NCI-H510A (cell line): Measurements from ENCODE around the gene SLC25A13.
"Not testable (repeated sequence)": the region's sequence is repeated elsewhere in the genome, so short reads cannot be mapped to it uniquely, and the experiment has no call there.

ENCODE experiments used
- DNase-seq: peaks from one replicate; lab custom pipeline; 2025; lab: John Stamatoyannopoulos, UW

SLC25A13 gene

DNA sequence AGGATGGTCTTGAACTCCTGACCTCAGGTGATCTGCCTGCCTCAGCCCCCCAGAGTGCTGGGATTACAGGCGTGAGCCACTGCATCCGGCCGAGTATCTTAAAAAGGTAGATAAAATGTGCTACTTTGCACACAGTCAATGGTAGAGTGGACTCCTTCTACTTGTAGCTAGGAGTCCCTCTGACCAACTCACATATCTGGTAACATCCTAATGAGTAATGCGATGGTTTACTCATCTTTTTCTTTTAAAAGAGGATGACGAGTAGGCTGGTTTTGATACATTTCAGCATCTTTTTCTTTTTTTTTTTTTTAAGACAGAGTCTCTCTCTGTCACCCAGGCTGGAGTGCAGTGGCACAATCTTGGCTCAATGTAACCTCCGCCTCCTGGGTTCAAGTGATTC lies 167.4 kb downstream of the SLC25A13 start:
- DNase-seq: not testable (repeated sequence)

- no peak for DNase-seq
Measured at GRCh38 chr7:96152706-96153105, 169.2 kb downstream of the SLC25A13 start.

DNA sequence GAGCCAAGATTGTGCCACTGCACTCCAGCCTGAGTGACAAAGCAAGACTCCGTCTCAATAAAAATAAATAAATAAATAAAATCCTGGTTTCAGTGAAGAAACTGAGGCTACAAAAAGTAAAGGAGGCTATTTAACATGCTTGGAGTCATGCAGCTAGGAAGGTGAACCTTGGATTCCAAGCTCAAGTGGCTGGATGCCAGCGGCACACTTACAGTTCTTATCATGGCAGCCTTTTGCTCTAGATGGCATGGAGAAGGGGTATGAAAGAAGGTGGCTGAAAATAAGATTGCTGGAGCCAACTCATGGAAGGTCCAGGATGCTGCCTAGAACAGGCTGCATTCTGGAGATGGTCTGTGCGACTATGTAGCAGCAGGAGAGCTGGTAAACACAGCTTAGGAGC lies 170.0 kb downstream of the SLC25A13 start:
- DNase-seq: no peak

DNA sequence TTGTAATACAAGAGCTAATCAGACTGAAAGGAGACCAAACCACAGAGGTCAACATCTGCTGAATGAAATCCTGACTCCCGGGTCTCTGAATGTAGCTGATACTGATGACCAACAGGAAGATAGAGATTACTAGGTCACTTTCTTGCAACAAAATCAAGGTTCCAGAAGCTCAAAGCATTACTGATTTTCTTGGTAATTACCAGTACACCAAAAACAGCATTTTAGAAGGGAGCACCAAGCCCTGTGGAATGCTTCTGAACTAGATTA lies 177.7 kb downstream of the SLC25A13 start:
- DNase-seq: no peak

DNA sequence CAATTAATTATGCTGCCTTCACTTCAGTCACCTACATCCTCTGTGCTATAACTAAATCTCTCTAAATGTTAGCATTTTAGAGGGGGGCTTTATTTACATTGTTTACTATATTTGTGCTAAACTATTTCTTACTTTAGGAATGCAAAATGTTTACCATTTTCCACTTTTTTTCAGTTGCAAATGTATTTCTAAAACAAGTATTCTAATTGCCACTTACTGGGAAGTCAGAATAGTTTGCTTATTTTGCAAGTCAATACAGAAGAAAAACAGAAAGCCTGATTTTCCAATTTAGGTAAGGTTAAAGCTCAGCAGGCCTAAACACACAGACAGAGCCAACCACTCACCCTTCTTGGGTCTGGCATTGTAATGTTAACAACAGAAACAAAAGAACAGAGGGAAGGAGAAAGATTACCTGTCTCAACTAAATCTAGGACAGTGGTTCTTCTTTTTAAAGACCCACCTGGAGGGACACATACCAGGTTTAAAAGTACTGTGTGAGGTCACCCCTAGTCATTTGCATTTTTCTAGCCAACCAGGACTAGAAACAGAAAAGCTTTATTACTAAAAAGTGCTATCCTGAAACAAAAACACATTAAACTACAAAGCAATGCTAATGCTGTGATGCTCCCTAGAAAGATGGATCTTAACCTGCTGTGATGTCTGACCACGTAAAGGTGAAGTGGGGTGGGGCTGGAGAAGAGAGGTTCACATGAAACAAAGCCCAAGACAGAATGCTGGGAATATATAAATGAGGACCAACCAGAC lies 178.2 kb downstream of the SLC25A13 start:
- no peak for DNase-seq

DNA sequence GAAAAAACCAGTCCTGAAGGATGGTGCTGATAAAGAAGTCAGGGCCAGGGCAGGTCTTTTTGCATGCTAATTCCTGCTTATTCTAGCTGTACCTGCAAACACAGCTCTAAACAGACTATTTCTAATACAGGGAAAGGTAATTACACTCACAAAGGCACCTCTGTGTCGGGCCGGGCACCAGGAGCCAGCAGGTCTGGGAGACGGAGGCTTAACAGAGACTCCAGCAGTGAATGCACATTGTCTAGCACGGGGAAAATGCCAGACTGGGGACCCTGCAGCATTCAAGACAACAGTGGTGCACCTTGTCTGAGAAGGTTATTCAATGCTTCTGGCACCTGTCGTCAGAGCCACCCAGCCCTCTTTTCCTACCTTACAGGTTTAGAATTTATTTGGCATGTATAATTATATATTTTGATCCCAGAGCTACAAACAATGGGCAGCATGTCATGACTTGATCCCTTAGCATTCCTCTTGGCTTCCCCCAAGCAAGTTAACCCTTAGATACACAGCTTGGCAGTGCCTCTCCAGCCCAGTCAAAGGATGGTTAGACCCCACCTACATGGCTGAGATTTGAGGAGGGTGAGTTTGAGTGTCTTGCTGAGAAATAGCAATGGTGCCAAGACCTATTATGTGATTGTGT lies 185.2 kb downstream of the SLC25A13 start:
- no peak for DNase-seq

- DNase-seq: no peak
Measured at GRCh38 chr7:96135241-96135640, 186.7 kb downstream of the SLC25A13 start.

DNA sequence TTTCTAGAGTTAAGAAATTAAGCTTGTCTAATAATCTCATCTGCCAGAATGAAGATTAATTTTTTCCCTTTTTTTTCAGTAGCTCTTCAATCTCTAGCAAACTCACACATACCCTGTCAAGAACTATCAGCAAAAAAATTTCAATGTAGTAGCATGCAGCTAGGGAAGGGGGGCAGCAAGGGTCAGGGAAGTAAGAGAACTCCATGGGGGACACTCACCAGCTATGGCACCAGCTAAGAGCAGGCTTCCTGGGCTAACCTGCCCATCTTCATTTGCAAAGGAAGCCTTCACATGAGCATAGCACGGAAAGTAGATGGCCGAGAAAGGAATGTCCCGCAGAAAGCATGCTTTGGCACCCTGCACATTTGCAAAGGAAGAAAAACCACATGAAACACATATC lies 190.4 kb downstream of the SLC25A13 start:
- no peak for DNase-seq

DNA sequence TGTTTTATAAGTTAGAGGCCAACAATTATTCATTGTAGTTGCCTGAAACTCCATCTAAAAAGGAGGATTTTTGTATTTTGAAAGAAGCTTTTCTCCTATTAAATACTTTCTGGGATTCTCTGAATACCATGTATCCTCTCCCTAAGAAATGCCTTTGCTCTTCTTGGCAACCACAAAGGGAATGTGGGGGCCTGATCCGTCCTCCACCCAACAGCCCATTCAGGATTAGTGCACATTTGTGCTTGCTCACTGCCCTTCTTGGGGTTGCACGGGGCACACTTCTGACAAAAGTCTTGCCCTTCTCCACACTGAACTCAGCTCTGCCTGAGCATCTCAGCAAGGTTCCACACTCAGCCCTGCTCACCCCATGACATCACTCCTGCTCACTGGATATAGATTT lies 194.2 kb downstream of the SLC25A13 start:
- DNase-seq: no peak

- no peak for DNase-seq
Measured at GRCh38 chr7:96126382-96126781, 195.5 kb downstream of the SLC25A13 start.

GRCh38 chr7:96122746-96123145 lies 199.2 kb downstream of the SLC25A13 start:
- no peak for DNase-seq

DNA sequence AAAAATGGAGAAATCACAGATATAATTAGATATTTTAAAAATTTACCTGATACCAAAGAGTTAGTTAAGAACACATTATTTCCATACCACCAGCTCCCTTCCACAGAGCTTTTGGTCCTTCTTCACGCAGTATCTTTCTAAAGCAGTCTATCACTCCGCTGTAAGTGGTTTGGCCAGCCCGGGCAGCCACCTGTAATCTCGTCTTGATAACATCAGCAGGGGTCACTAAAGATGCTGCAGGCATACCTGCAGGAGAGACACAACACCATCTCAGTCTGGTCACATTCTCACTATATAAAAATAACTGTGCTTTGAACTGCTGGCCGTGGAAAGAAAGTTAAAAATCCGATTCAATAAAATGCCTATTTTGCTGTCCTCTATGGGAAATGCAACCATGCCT lies 200.1 kb downstream of the SLC25A13 start:
- no peak for DNase-seq

- DNase-seq: no peak
Measured at GRCh38 chr7:96120445-96121225, 201.3 kb downstream of the SLC25A13 start.

GRCh38 chr7:96118449-96119001 lies 203.4 kb downstream of the SLC25A13 start:
- no peak for DNase-seq

DNA sequence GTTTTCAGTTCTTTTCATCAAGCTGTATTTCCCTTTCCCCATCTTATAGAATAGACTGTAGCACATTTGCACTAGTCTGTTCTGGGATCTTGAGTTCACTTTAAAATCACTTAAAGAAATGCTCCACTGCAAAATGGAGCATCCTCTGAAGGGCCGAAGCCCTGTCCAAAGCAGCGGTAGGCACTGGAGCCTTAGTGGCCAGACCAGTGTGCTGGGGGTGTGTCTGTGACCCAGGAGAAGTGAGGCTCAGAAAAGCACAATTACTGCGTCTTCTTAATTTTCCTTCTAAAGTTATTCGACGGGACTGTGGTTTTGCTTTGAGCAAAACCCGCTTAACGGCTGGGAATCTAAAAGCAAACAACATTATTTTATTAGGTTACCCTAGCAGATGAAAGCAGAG lies 205.7 kb downstream of the SLC25A13 start:
- DNase-seq: no peak

DNA sequence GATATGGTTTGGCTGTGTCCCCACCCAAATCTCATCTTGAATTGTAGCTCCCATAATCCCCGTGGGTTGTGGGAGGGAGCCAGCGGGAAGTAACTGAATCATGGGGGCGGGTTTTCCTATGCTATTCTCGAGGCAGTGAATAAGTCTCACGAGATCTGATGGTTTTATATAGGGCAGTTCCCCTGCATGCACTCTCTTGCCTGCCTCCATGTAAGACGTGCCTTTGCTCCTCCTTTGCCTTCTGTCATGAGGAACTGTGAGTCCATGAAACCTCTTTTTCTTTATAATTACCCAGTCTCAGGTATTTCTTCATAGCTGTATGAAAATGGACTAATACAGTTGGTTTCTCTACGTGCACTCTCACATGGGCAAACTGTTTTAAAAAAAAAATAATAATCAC lies 207.7 kb downstream of the SLC25A13 start:
- DNase-seq: no peak

- DNase-seq: no peak
Measured at GRCh38 chr7:96111405-96111804, 210.5 kb downstream of the SLC25A13 start.

GRCh38 chr7:96104984-96105383 lies 216.9 kb downstream of the SLC25A13 start:
- DNase-seq: no peak

GRCh38 chr7:96102096-96102811 lies 219.6 kb downstream of the SLC25A13 start:
- DNase-seq: no peak

DNA sequence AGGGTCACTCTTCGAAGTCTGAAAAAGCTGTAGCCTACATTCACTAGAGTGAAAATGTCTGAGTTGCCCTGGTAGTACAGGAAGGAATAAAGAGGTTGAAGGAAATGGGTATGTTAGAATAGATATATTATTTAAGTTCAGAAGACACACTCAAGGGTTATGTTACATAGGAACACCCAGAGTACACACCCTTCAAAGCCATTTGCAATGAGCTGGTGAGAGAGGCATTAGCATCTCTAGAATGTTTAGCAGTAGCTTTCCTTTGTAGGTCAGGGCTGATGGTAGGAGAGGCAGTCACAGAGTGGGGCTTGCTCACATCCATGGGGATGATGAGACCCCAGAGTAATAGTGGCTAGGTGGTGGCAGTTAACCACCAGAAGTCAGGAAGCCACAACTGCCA lies 221.2 kb downstream of the SLC25A13 start:
- DNase-seq: no peak

- DNase-seq: no peak
Measured at GRCh38 chr7:96097835-96098234, 224.1 kb downstream of the SLC25A13 start.

- no peak for DNase-seq
Measured at GRCh38 chr7:96093435-96093834, 228.5 kb downstream of the SLC25A13 start.
